C4-2B (cell line): ENCODE results near the gene GAMT.

ENCODE experiments used
- ZFX ChIP-seq: fragments of 450-650 bp; IDR thresholded peaks from 2 replicates; pipeline ENCODE4 v1.6.1; 2017
- TF ChIP-seq, protein P1 (sequence below): fragments of 450-650 bp; conservative IDR thresholded peaks from 2 replicates; pipeline ENCODE4 v1.5.1; 2017; ENCODE audit warnings: mild to moderate bottlenecking

GRCh38 chr19:1379961-1380489 lies 21.3 kb downstream of the GAMT start:
- TF ChIP-seq, protein P1, sequence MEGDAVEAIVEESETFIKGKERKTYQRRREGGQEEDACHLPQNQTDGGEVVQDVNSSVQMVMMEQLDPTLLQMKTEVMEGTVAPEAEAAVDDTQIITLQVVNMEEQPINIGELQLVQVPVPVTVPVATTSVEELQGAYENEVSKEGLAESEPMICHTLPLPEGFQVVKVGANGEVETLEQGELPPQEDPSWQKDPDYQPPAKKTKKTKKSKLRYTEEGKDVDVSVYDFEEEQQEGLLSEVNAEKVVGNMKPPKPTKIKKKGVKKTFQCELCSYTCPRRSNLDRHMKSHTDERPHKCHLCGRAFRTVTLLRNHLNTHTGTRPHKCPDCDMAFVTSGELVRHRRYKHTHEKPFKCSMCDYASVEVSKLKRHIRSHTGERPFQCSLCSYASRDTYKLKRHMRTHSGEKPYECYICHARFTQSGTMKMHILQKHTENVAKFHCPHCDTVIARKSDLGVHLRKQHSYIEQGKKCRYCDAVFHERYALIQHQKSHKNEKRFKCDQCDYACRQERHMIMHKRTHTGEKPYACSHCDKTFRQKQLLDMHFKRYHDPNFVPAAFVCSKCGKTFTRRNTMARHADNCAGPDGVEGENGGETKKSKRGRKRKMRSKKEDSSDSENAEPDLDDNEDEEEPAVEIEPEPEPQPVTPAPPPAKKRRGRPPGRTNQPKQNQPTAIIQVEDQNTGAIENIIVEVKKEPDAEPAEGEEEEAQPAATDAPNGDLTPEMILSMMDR = no peak
- TF ChIP-seq ZFX = no peak
